HepG2 (cell line): Measurements from ENCODE around the gene PHRF1. TPM values are rescaled to one million over a fixed set of nuclear protein-coding genes. Genes with fewer than 3 reads are reported as not detected.
A peak's percentile ranks its signal among the peaks of the same experiment; 100 is the strongest.

Experiments
- ETV6 ChIP-seq: sonication (generic); formaldehyde crosslinking; conservative IDR thresholded peaks from 2 replicates; pipeline ENCODE4 v1.4.0; 2020; ENCODE audit warnings: missing genetic modification reagents
- FOXA1 ChIP-seq, 2 experiments: fragments of 450-650 bp in 1 of 2; sonication (generic) in 1 of 2; formaldehyde crosslinking in 1 of 2; IDR thresholded peaks; 2 replicates each; pipeline versions ENCODE4 v1.4.0 to v1.6.1; 2016 to 2020; ENCODE audit warnings: missing genetic modification reagents in 1 of 2
- HNF4G ChIP-seq, 2 experiments: sonication (generic) in 1 of 2; formaldehyde crosslinking in 1 of 2; IDR thresholded peaks; 2 replicates each; pipeline versions ENCODE4 v1.4.0 to v1.6.1; 2011 to 2020; ENCODE audit warnings: borderline replicate concordance in 2 of 2, low read depth in 2 of 2, mild to moderate bottlenecking in 2 of 2, low read length in 1 of 2, missing genetic modification reagents in 1 of 2, moderate library complexity in 1 of 2
- KAT2B ChIP-seq: fragments of 150-350 bp; IDR thresholded peaks from 2 replicates; pipeline ENCODE4 v1.6.1; 2014; ENCODE audit warnings: low read depth, low read length, borderline replicate concordance
- KDM2A ChIP-seq: sonication (generic); formaldehyde crosslinking; IDR thresholded peaks from 2 replicates; pipeline ENCODE4 v1.4.0; 2020; ENCODE audit warnings: low read depth, missing genetic modification reagents, borderline replicate concordance
- PHF21A ChIP-seq: sonication (generic); formaldehyde crosslinking; IDR thresholded peaks from 2 replicates; pipeline ENCODE4 v1.5.0; 2020; ENCODE audit warnings: mild to moderate bottlenecking, missing genetic modification reagents
- PHF5A ChIP-seq: IDR thresholded peaks from one replicate; pipeline ENCODE4 v1.6.1; 2018; ENCODE audit warnings: low read depth, missing genetic modification reagents; ENCODE audit not compliant: unreplicated experiment
- PITX1 ChIP-seq: sonication (generic); formaldehyde crosslinking; IDR thresholded peaks from 2 replicates; pipeline ENCODE4 v1.5.1; 2020; ENCODE audit warnings: mild to moderate bottlenecking, missing genetic modification reagents
- POLR2AphosphoS5 ChIP-seq: IDR thresholded peaks from 2 replicates; pipeline ENCODE4 v1.6.1; 2012; ENCODE audit warnings: low read depth, low read length
- POLR2G ChIP-seq: fragments of 200-400 bp; formaldehyde crosslinking; IDR thresholded peaks from 2 replicates; pipeline ENCODE4 v1.6.1; 2018; ENCODE audit warnings: mild to moderate bottlenecking, low read depth, low read length, moderate library complexity
- SAFB2 ChIP-seq: sonication (generic); formaldehyde crosslinking; IDR thresholded peaks from 2 replicates; pipeline ENCODE4 v1.5.1; 2020; ENCODE audit warnings: missing genetic modification reagents, low read depth, mild to moderate bottlenecking, borderline replicate concordance
- TBX2 ChIP-seq: sonication (generic); formaldehyde crosslinking; IDR thresholded peaks from 2 replicates; pipeline ENCODE4 v1.5.0; 2020; ENCODE audit warnings: missing genetic modification reagents, mild to moderate bottlenecking, borderline replicate concordance
- TOE1 ChIP-seq: sonication (generic); formaldehyde crosslinking; IDR thresholded peaks from 2 replicates; pipeline ENCODE4 v1.4.0; 2020; ENCODE audit warnings: mild to moderate bottlenecking, missing genetic modification reagents
- ZBTB8A ChIP-seq: sonication (generic); formaldehyde crosslinking; IDR thresholded peaks from 2 replicates; pipeline ENCODE4 v1.4.0; 2020; ENCODE audit warnings: mild to moderate bottlenecking, low read depth, missing genetic modification reagents, borderline replicate concordance
- ZEB1 ChIP-seq: IDR thresholded peaks from 2 replicates; pipeline ENCODE4 v1.6.1; 2012; ENCODE audit warnings: mild to moderate bottlenecking, low read depth, inconsistent platforms; ENCODE audit not compliant: insufficient replicate concordance
- ZFY ChIP-seq: sonication (generic); formaldehyde crosslinking; IDR thresholded peaks from 2 replicates; pipeline ENCODE4 v1.4.0; 2020; ENCODE audit warnings: missing genetic modification reagents
- ZNF138 ChIP-seq: sonication (generic); formaldehyde crosslinking; IDR thresholded peaks from 2 replicates; pipeline ENCODE4 v1.5.0; 2020; ENCODE audit warnings: mild to moderate bottlenecking, low read depth, missing genetic modification reagents
- ZNF543 ChIP-seq: sonication (generic); formaldehyde crosslinking; IDR thresholded peaks from 2 replicates; pipeline ENCODE4 v1.4.0; 2020; ENCODE audit warnings: mild to moderate bottlenecking, missing genetic modification reagents
- ZNF572 ChIP-seq: sonication (generic); formaldehyde crosslinking; IDR thresholded peaks from 2 replicates; pipeline ENCODE4 v1.5.1; 2020; ENCODE audit warnings: mild to moderate bottlenecking, missing genetic modification reagents
- ZNF678 ChIP-seq: sonication (generic); formaldehyde crosslinking; IDR thresholded peaks from 2 replicates; pipeline ENCODE4 v1.4.0; 2020; ENCODE audit warnings: mild to moderate bottlenecking, missing genetic modification reagents
- polyA plus RNA-seq, 8 experiments: library from polyadenylated mRNA; depleted of rRNA in 3 of 8; stranded (reverse) in 7 of 8; unstranded in 1 of 8; fragments of >200 nt; fragmentation: Illumina TruSeq in 4 of 8; extraction: Trizol in 4 of 8; gene quantifications; 2 replicates each; pipeline versions ENCODE4 v1.2.1 to v1.2.3, GENCODE V29; 2011 to 2016; ENCODE audit warnings: low read depth in 4 of 8, missing spikeins in 1 of 8, mixed read lengths in 1 of 8; ENCODE audit not compliant: insufficient read depth in 1 of 8
- total RNA-seq, 5 experiments: library from RNA; depleted of rRNA; stranded (reverse); fragments of >200 nt; fragmentation: Illumina TruSeq; extraction: Trizol; gene quantifications; 2 replicates each; pipeline ENCODE4 v1.2.3, GENCODE V29; 2016; ENCODE audit warnings: low read depth in 1 of 5
- TF ChIP-seq, protein P1 (sequence below): sonication (generic); formaldehyde crosslinking; IDR thresholded peaks from 2 replicates; pipeline ENCODE4 v1.8.0; 2022; ENCODE audit warnings: mild to moderate bottlenecking, missing genetic modification reagents, borderline replicate concordance
- TF ChIP-seq, protein P2 (sequence below): sonication (generic); formaldehyde crosslinking; IDR thresholded peaks from 2 replicates; pipeline ENCODE4 v1.9.0; 2021; ENCODE audit warnings: missing genetic modification reagents, mild to moderate bottlenecking, borderline replicate concordance
- TF ChIP-seq, protein P3 (sequence below): sonication (generic); formaldehyde crosslinking; IDR thresholded peaks from 2 replicates; pipeline ENCODE4 v1.4.0; 2020; ENCODE audit warnings: missing genetic modification reagents

The PHRF1 gene
- total and polyA plus RNA-seq, 2 of the 13 experiments (the other 11 are each of a cell fraction or from before 2014, with no cell fraction given) = 8.2 to 16.7 TPM

- TF ChIP-seq KAT2B (no peak), POLR2G (0 out of 2 replicates have a peak, but pooled peaks have one; percentile 7), ZNF138 (CRISPR knock-in tag) (0 out of 2 replicates have a peak, but pooled peaks have one; percentile 41), ZEB1 (no peak), PHF5A (CRISPR knock-in tag) (no peak), HNF4G (IDR thresholded peaks at IDR 0.05; ENCODE audit: borderline replicate concordance, low read depth, low read length) (no peak), HNF4G (CRISPR knock-in tag; IDR thresholded peaks at IDR 0.05; ENCODE audit: borderline replicate concordance, low read depth) (no peak), POLR2AphosphoS5 (no peak), PITX1 (CRISPR knock-in tag) (no peak), ZFY (no peak), TBX2 (CRISPR knock-in tag) (peak; percentile 31; the same call in 1 of the 2 replicates), ETV6 (CRISPR knock-in tag) (no peak), KDM2A (CRISPR knock-in tag) (peak; percentile 38; the same call in 1 of the 2 replicates), ZNF678 (CRISPR knock-in tag) (no peak), FOXA1 (IDR thresholded peaks at IDR 0.05) (no peak), FOXA1 (CRISPR knock-in tag; IDR thresholded peaks at IDR 0.05) (no peak), ZNF543 (CRISPR knock-in tag) (no peak), ZNF572 (CRISPR knock-in tag) (0 out of 2 replicates have a peak, but pooled peaks have one; percentile 58), ZBTB8A (no peak), PHF21A (CRISPR knock-in tag) (no peak), TOE1 (CRISPR knock-in tag) (no peak), SAFB2 (CRISPR knock-in tag) (no peak)
- TF ChIP-seq, protein P1, sequence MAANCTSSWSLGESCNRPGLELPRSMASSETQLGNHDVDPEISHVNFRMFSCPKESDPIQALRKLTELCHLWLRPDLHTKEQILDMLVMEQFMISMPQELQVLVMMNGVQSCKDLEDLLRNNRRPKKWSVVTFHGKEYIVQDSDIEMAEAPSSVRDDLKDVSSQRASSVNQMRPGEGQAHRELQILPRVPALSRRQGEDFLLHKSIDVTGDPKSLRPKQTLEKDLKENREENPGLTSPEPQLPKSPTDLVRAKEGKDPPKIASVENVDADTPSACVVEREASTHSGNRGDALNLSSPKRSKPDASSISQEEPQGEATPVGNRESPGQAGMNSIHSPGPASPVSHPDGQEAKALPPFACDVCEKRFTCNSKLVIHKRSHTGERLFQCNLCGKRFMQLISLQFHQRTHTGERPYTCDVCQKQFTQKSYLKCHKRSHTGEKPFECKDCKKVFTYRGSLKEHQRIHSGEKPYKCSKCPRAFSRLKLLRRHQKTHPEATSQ (CRISPR knock-in tag) = no peak
- TF ChIP-seq, protein P2, sequence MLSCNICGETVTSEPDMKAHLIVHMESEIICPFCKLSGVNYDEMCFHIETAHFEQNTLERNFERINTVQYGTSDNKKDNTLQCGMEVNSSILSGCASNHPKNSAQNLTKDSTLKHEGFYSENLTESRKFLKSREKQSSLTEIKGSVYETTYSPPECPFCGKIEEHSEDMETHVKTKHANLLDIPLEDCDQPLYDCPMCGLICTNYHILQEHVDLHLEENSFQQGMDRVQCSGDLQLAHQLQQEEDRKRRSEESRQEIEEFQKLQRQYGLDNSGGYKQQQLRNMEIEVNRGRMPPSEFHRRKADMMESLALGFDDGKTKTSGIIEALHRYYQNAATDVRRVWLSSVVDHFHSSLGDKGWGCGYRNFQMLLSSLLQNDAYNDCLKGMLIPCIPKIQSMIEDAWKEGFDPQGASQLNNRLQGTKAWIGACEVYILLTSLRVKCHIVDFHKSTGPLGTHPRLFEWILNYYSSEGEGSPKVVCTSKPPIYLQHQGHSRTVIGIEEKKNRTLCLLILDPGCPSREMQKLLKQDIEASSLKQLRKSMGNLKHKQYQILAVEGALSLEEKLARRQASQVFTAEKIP (CRISPR knock-in tag) = no peak
- TF ChIP-seq, protein P3, sequence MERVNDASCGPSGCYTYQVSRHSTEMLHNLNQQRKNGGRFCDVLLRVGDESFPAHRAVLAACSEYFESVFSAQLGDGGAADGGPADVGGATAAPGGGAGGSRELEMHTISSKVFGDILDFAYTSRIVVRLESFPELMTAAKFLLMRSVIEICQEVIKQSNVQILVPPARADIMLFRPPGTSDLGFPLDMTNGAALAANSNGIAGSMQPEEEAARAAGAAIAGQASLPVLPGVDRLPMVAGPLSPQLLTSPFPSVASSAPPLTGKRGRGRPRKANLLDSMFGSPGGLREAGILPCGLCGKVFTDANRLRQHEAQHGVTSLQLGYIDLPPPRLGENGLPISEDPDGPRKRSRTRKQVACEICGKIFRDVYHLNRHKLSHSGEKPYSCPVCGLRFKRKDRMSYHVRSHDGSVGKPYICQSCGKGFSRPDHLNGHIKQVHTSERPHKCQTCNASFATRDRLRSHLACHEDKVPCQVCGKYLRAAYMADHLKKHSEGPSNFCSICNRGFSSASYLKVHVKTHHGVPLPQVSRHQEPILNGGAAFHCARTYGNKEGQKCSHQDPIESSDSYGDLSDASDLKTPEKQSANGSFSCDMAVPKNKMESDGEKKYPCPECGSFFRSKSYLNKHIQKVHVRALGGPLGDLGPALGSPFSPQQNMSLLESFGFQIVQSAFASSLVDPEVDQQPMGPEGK (CRISPR knock-in tag) = 0 out of 2 replicates have a peak, but pooled peaks have one; percentile 12
Observed at GRCh38 chr11:567629-568292, 8.5 kb upstream of the PHRF1 start (continued).
